K562 (cell line): ENCODE results near the gene XRCC3. TPM values are rescaled to one million over a fixed set of nuclear protein-coding genes. Genes with fewer than 3 reads are reported as not detected.

Experiments used
- MCM2 ChIP-seq: fragments of 450-650 bp; IDR thresholded peaks from 2 replicates; pipeline ENCODE4 v1.6.1; 2017; ENCODE audit warnings: low read depth, mild to moderate bottlenecking
- MIER1 ChIP-seq: fragments of 450-650 bp; IDR thresholded peaks from 2 replicates; pipeline ENCODE4 v1.6.1; 2016; ENCODE audit warnings: antibody characterized with exemption, mild to moderate bottlenecking, low read depth
- TFAM ChIP-seq: fragments of 250-450 bp; sonication (Bioruptor Pico); conservative IDR thresholded peaks from 2 replicates; pipeline ENCODE4 v1.5.0; 2021; ENCODE audit warnings: mild to moderate bottlenecking, moderate library complexity
- ZNF184 ChIP-seq: sonication (generic); formaldehyde crosslinking; IDR thresholded peaks from 2 replicates; pipeline ENCODE4 v1.5.0; 2020; ENCODE audit warnings: missing genetic modification reagents
- polyA plus RNA-seq, 8 experiments: library from polyadenylated mRNA; depleted of rRNA in 4 of 8; stranded (reverse) in 5 of 8; unstranded in 3 of 8; fragments of >200 nt; fragmentation: Nextera tagmentation in 2 of 8; fragmentation: Illumina TruSeq in 1 of 8; extraction: Ambion mirVana in 2 of 8; extraction: Trizol in 1 of 8; gene quantifications; 2 replicates each; pipeline versions ENCODE4 v1.2.1 to v1.2.3, GENCODE V29; 2011 to 2014; ENCODE audit warnings: inconsistent platforms in 1 of 8, missing spikeins in 1 of 8
- total RNA-seq, 7 experiments: library from RNA; depleted of rRNA in 6 of 7; stranded (reverse); fragments of >200 nt in 6 of 7; fragmentation: Illumina TruSeq in 2 of 7; extraction: Trizol in 2 of 7; gene quantifications; 2 replicates each; pipeline versions ENCODE4 v1.2.1 to v1.2.3, GENCODE V29; 2011 to 2021; ENCODE audit warnings: low replicate concordance in 1 of 7
- TF ChIP-seq, protein P1 (sequence below): fragments of 200-800 bp; sonication (Bioruptor generic); IDR thresholded peaks from 2 replicates; pipeline ENCODE4 v1.6.1; 2016; ENCODE audit warnings: missing genetic modification characterization, missing compliant biosample characterization
- TF ChIP-seq, protein P2 (sequence below): sonication (generic); formaldehyde crosslinking; IDR thresholded peaks from 2 replicates; pipeline ENCODE4 v1.8.0; 2022; ENCODE audit warnings: missing genetic modification reagents, mild to moderate bottlenecking, moderate library complexity, borderline replicate concordance
- TF ChIP-seq, protein P3 (sequence below): fragments of 450-650 bp; IDR thresholded peaks from 2 replicates; pipeline ENCODE4 v1.6.1; 2016

The XRCC3 gene
- total and polyA plus RNA-seq, 9 of the 15 experiments (the other 6 are each of a cell fraction or from before 2014, with no cell fraction given), result 0.34 to 59.3 (median 30.3) TPM

DNA sequence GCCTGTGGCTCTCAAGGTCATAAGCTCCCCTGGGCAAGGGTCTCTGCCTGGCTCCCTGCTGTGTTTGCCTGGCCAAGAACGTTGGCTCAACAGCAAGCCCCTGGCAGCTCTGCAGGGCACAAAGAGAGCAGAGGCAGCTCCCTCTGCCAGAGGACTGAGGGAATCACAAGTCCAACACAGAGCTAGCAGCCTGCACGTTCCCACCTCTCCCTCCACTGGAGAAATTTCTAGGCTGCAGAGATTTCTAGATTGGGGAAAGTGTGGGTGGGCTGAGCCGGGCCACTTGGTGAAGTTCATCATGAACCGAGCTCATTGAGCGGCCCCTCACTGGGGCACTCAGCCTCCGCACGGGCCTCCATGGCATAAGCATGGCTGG, 20.2 kb upstream of the XRCC3 start (continued):
- TF ChIP-seq, protein P1, sequence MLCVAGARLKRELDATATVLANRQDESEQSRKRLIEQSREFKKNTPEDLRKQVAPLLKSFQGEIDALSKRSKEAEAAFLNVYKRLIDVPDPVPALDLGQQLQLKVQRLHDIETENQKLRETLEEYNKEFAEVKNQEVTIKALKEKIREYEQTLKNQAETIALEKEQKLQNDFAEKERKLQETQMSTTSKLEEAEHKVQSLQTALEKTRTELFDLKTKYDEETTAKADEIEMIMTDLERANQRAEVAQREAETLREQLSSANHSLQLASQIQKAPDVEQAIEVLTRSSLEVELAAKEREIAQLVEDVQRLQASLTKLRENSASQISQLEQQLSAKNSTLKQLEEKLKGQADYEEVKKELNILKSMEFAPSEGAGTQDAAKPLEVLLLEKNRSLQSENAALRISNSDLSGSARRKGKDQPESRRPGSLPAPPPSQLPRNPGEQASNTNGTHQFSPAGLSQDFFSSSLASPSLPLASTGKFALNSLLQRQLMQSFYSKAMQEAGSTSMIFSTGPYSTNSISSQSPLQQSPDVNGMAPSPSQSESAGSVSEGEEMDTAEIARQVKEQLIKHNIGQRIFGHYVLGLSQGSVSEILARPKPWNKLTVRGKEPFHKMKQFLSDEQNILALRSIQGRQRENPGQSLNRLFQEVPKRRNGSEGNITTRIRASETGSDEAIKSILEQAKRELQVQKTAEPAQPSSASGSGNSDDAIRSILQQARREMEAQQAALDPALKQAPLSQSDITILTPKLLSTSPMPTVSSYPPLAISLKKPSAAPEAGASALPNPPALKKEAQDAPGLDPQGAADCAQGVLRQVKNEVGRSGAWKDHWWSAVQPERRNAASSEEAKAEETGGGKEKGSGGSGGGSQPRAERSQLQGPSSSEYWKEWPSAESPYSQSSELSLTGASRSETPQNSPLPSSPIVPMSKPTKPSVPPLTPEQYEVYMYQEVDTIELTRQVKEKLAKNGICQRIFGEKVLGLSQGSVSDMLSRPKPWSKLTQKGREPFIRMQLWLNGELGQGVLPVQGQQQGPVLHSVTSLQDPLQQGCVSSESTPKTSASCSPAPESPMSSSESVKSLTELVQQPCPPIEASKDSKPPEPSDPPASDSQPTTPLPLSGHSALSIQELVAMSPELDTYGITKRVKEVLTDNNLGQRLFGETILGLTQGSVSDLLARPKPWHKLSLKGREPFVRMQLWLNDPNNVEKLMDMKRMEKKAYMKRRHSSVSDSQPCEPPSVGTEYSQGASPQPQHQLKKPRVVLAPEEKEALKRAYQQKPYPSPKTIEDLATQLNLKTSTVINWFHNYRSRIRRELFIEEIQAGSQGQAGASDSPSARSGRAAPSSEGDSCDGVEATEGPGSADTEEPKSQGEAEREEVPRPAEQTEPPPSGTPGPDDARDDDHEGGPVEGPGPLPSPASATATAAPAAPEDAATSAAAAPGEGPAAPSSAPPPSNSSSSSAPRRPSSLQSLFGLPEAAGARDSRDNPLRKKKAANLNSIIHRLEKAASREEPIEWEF (CRISPR knock-in tag), result no peak
- TF ChIP-seq ZNF184 (no peak), MCM2 (no peak), TFAM (CRISPR knock-in tag) (no peak), MIER1 (no peak)
- TF ChIP-seq, protein P2, sequence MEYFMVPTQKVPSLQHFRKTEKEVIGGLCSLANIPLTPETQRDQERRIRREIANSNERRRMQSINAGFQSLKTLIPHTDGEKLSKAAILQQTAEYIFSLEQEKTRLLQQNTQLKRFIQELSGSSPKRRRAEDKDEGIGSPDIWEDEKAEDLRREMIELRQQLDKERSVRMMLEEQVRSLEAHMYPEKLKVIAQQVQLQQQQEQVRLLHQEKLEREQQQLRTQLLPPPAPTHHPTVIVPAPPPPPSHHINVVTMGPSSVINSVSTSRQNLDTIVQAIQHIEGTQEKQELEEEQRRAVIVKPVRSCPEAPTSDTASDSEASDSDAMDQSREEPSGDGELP, result no peak
- TF ChIP-seq, protein P3, sequence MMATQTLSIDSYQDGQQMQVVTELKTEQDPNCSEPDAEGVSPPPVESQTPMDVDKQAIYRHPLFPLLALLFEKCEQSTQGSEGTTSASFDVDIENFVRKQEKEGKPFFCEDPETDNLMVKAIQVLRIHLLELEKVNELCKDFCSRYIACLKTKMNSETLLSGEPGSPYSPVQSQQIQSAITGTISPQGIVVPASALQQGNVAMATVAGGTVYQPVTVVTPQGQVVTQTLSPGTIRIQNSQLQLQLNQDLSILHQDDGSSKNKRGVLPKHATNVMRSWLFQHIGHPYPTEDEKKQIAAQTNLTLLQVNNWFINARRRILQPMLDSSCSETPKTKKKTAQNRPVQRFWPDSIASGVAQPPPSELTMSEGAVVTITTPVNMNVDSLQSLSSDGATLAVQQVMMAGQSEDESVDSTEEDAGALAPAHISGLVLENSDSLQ, result no peak
